GM19025 (cell line): ENCODE results near the gene GPRC5B.

Experiments used
- ATAC-seq: cut with Tn5 transposase; IDR thresholded peaks from one replicate; pipeline ENCODE4 v1.9.1; 2021; ENCODE audit warnings: mild to moderate bottlenecking, low read depth, moderate library complexity; ENCODE audit not compliant: unreplicated experiment

GPRC5B gene

GRCh38 chr16:19850131-19850817, 34.4 kb downstream of the GPRC5B start:
- ATAC-seq, result no peak

GRCh38 chr16:19848756-19849155, 35.9 kb downstream of the GPRC5B start:
- ATAC-seq, result no peak

- no peak for ATAC-seq
Measured at GRCh38 chr16:19846436-19846835, 38.2 kb downstream of the GPRC5B start.

GRCh38 chr16:19844945-19845641, 39.6 kb downstream of the GPRC5B start:
- no peak for ATAC-seq

GRCh38 chr16:19843371-19843770, 41.3 kb downstream of the GPRC5B start:
- ATAC-seq, result no peak

- no peak for ATAC-seq
Measured at GRCh38 chr16:19842426-19843157, 42.1 kb downstream of the GPRC5B start.

GRCh38 chr16:19841184-19841583, 43.5 kb downstream of the GPRC5B start:
- ATAC-seq, result no peak

- ATAC-seq, result no peak
Measured at GRCh38 chr16:19840524-19841110, 44.0 kb downstream of the GPRC5B start.

- no peak for ATAC-seq
Measured at GRCh38 chr16:19837984-19838707, 46.5 kb downstream of the GPRC5B start.

GRCh38 chr16:19837331-19837980, 47.2 kb downstream of the GPRC5B start:
- no peak for ATAC-seq

- no peak for ATAC-seq
Measured at GRCh38 chr16:19835968-19836421, 48.7 kb downstream of the GPRC5B start.

GRCh38 chr16:19835196-19835595, 49.5 kb downstream of the GPRC5B start:
- ATAC-seq, result no peak

- no peak for ATAC-seq
Measured at GRCh38 chr16:19833581-19833980, 51.1 kb downstream of the GPRC5B start.

GRCh38 chr16:19833176-19833575, 51.5 kb downstream of the GPRC5B start:
- no peak for ATAC-seq

- ATAC-seq, result no peak
Measured at GRCh38 chr16:19831678-19832077, 53.0 kb downstream of the GPRC5B start.

- no peak for ATAC-seq
Measured at GRCh38 chr16:19830902-19831560, 53.6 kb downstream of the GPRC5B start.

- no peak for ATAC-seq
Measured at GRCh38 chr16:19829844-19830692, 54.6 kb downstream of the GPRC5B start.

GRCh38 chr16:19824216-19824615, 60.4 kb downstream of the GPRC5B start:
- no peak for ATAC-seq
